Loucy (cell line): ENCODE measurements around the gene IGFBPL1.

ENCODE experiments used
- CTCF ChIP-seq: fragments of 200-600 bp; sonication (generic); conservative IDR thresholded peaks from 2 replicates; pipeline ENCODE4 v1.5.1; 2014; ENCODE audit warnings: mild to moderate bottlenecking, antibody characterized with exemption, low read length
- EZH2phosphoT487 ChIP-seq: fragments of 200-600 bp; IDR thresholded peaks from 2 replicates; pipeline ENCODE4 v1.6.1; 2018; ENCODE audit warnings: antibody characterized with exemption, mild to moderate bottlenecking, moderate library complexity, borderline replicate concordance

GRCh38 chr9:38371495-38371894 lies 52.8 kb downstream of the IGFBPL1 start:
- peak; percentile 62 for TF ChIP-seq CTCF
- no peak for TF ChIP-seq EZH2phosphoT487
